ENCODE data around the gene ERBB4. TPM values are rescaled to one million over a fixed set of nuclear protein-coding genes. Genes with fewer than 3 reads are reported as not detected.

Gene ERBB4
- total RNA-seq, 2 donors from 2014 or later, result not detected

DNA sequence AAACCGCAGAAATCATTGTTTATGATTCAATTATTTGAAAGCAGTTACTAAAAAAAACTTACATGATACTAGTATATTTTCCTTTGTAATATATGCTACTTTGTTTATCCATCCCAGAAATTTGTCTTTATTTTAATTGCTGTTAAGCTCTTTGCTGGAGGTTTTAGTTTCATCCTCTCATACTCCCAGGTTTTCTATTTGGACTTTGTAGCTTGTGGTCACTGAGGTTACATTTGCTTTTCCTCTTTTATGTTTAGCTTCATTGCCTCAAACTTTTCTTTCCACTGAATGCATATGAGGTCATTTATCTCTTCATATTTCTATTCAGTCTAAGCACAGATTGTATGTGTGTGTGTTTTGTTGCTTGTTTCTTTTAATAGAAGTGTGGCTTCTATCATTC lies 89.9 kb downstream of the ERBB4 start:
- DNase-seq (ENCODE audit: low spot score) (no peak), ATAC-seq (no peak)
- Mint-ChIP-seq H3K27me3 (no peaks in the 10 kb centered on the region), H3K4me1 (ENCODE audit: low read depth in 2 of 2) (no peaks in the 10 kb centered on the region), H3K4me3 (no peak overlapping the region), H3K27ac (no peak overlapping the region), H3K9me3 (peaks cover 3% of the 10 kb centered on the region), H3K36me3 (no peaks in the 10 kb centered on the region)

DNA sequence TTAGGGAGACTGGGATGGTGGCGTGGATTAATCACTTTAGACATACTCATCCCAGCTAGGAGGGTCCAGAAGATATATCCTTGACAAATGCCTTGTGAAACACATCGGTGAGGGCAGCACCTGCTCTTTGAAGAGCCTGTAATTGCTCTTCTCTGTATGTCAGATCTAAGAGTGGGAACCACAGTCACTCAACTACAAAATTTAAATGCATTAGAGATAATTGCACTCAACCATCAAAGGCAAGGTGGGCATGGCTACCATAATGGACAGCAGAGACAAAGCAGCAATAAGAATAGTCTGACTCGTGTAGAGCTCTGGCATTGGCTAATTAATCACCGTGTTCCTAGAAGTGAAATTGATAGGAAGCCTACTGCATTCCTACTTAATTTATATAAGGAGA lies 96.8 kb downstream of the ERBB4 start:
- no peak overlapping the region for H3K4me3 Mint-ChIP-seq
- peaks cover 5% of the 10 kb centered on the region for H3K9me3 Mint-ChIP-seq
- no peaks in the 10 kb centered on the region for H3K4me1 Mint-ChIP-seq (ENCODE audit: low read depth in 2 of 2)
- DNase-seq (ENCODE audit: low spot score) (no peak), ATAC-seq (no peak)
- H3K27me3 Mint-ChIP-seq, result no peaks in the 10 kb centered on the region
- no peak overlapping the region for H3K27ac Mint-ChIP-seq
- no peaks in the 10 kb centered on the region for H3K36me3 Mint-ChIP-seq

DNA sequence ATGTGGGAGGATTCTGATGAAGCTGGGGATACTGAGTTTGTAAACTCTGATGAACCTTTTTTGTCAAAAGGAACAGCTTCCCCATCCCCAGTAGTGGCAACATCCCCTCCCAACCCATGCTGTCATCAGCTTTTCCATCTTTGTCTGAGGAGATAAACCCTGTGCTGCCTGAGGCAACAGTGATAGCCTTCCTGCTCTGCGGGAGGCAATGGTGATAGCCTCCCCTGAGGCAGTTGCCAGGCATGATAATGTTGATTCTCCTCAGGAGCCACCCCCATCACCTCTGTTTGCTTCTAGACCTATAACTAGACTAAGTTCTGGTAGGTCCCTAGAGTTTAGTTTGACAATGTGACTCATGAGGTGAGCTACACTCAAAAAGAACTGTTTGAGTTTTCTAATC lies 97.5 kb downstream of the ERBB4 start:
- DNase-seq (ENCODE audit: low spot score), result no peak
- H3K36me3 Mint-ChIP-seq, result no peaks in the 10 kb centered on the region
- H3K4me1 Mint-ChIP-seq (ENCODE audit: low read depth in 2 of 2), result no peaks in the 10 kb centered on the region
- no peak for ATAC-seq
- H3K27ac Mint-ChIP-seq, result no peak overlapping the region
- H3K27me3 Mint-ChIP-seq, result no peaks in the 10 kb centered on the region
- no peak overlapping the region for H3K4me3 Mint-ChIP-seq
- peaks cover 5% of the 10 kb centered on the region for H3K9me3 Mint-ChIP-seq

DNA sequence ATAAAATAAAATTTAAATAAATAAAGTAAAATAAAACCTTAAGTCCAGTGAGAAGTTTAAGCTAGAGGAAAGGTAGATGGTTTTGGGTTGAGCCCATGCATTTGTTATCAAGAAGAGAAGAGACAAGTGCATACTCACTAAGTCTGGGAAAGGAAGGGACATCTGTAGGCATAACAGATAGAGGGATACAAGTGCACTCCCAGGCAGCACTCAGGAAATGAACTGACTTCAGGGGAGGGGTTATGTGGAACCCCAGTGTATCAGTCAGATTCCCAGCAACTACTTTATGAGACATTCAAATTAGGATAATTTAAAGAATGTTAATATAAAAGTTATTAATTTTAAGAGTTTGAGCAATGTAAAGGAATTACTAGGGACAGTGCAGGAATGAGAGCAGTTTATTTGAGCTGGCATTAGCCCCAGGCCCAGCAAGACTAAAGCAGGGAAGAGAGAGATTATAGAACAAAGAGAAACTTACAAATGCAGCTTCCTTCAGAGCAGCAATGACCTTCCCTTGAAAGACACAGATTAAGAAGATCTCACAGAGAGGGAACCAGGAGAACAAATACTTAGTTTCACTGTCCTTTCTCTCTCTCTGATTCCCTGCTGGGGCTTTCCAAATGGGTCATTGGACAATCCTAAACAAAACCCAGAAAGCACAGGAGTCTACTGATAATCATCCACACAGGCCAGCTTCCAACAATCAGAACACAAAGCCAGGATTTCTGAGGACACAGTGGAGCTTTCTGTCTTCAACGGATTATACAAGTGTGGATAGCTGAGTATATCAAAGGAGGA lies 109.7 kb downstream of the ERBB4 start:
- H3K9me3 Mint-ChIP-seq, result peaks cover 5% of the 10 kb centered on the region
- H3K4me1 Mint-ChIP-seq (ENCODE audit: low read depth in 2 of 2), result no peaks in the 10 kb centered on the region
- no peak overlapping the region for H3K27ac Mint-ChIP-seq
- H3K36me3 Mint-ChIP-seq, result no peaks in the 10 kb centered on the region
- no peak overlapping the region for H3K4me3 Mint-ChIP-seq
- DNase-seq (ENCODE audit: low spot score) (no peak), ATAC-seq (no peak)
- H3K27me3 Mint-ChIP-seq, result no peaks in the 10 kb centered on the region

DNA sequence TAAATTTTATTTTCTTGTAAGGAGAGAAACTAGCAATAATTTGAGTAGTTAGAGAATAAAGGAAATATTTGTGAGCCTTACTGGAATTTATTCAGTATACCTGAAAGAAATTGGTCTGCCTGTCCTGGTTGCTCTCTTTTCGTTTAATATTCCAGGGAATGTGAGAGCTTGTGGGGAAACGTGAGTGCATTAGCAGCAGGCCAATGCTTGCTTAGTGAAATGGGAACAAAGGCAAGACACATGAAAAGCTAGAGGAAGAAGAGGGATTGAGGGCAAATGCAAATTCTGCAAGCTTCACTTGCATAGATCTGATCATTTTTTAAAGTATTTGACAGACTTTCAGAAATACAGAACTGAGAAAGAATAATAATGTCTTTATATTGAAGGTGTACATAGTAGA lies 111.0 kb downstream of the ERBB4 start:
- ATAC-seq (no peak), DNase-seq (ENCODE audit: low spot score) (no peak)
- Mint-ChIP-seq H3K9me3 (peaks cover 5% of the 10 kb centered on the region), H3K4me3 (no peak overlapping the region), H3K36me3 (no peaks in the 10 kb centered on the region), H3K27ac (no peak overlapping the region), H3K4me1 (ENCODE audit: low read depth in 2 of 2) (no peaks in the 10 kb centered on the region), H3K27me3 (no peaks in the 10 kb centered on the region)

DNA sequence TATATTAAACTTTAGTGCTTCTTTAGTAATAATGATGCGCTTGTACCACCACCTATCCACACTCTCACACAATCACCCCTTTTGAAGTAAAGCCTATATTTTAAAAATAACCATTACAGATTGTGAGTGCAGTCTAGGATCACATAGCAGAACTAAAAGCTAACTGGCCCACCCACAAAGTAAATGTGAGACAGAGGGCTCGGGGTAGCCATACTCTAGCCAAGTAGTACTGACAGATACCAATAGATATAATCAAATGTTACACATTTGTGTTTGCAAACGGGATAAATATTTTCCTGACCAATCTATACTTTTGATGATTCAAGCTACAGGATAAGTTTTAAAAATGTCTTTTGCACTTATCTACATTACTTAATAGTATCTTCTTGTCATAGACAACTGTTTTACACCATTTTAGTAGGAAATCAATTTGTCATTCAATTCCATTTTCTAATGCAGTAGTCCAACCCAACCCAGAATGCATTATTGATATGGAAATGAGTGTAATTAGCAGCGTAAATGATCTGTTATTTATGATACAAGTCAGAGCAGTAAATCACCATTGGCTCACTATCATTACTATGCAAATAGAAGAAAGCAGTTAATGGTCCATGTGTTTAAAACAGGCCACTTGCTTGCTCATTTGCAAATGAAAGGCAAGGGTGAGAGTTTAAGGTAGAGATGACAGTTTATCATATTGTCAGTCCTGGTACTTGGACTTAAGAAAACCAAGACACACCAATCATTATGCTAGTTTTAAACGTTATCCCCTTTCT lies 111.8 kb downstream of the ERBB4 start:
- no peak for ATAC-seq
- Mint-ChIP-seq H3K4me1 (ENCODE audit: low read depth in 2 of 2) (no peaks in the 10 kb centered on the region), H3K27me3 (no peaks in the 10 kb centered on the region), H3K4me3 (no peak overlapping the region), H3K36me3 (no peaks in the 10 kb centered on the region), H3K27ac (no peak overlapping the region), H3K9me3 (peaks cover 5% of the 10 kb centered on the region)
- DNase-seq (ENCODE audit: low spot score), result no peak

DNA sequence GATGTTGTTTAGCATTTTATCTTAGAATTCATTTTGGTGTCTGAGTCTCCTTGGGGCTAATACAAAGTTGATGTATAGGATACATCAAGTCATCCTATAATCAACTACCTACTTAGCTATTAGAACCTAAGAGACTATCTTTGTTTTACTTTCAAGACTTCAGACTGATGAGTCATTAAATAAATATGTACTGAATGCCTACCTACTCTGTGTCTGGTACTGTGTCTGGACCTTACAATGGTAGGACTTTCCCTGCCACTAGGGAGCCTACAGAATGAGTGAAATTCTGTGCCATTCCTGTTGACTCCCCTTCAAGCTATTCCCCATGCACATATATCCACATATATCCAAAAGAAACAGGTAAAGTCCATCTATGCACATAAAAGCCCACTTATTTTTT lies 114.5 kb downstream of the ERBB4 start:
- Mint-ChIP-seq H3K27me3 (no peaks in the 10 kb centered on the region), H3K9me3 (no peaks in the 10 kb centered on the region), H3K4me3 (no peak overlapping the region), H3K36me3 (no peaks in the 10 kb centered on the region), H3K4me1 (ENCODE audit: low read depth in 2 of 2) (no peaks in the 10 kb centered on the region), H3K27ac (no peak overlapping the region)
- no peak for ATAC-seq
- no peak for DNase-seq (ENCODE audit: low spot score)

DNA sequence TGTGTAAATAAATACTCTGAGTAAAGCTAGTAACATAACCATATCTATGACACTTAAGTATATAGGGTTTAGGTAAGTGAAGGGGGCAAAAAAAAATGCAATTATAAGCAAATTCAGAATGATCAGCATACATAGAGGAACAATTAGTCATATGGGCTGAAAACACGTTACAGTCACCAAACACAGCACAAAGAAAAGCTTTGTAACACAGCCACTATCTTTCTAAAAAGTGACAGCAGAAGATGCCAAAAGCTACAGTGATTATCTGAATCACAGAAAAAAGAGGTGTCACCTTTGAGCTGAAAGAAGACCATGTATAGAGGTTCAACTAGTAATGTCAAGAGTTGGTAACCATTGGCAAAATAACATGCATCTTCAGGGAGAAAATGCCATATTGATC lies 115.5 kb downstream of the ERBB4 start:
- no peak for ATAC-seq
- Mint-ChIP-seq H3K4me3 (no peak overlapping the region), H3K36me3 (no peaks in the 10 kb centered on the region)

DNA sequence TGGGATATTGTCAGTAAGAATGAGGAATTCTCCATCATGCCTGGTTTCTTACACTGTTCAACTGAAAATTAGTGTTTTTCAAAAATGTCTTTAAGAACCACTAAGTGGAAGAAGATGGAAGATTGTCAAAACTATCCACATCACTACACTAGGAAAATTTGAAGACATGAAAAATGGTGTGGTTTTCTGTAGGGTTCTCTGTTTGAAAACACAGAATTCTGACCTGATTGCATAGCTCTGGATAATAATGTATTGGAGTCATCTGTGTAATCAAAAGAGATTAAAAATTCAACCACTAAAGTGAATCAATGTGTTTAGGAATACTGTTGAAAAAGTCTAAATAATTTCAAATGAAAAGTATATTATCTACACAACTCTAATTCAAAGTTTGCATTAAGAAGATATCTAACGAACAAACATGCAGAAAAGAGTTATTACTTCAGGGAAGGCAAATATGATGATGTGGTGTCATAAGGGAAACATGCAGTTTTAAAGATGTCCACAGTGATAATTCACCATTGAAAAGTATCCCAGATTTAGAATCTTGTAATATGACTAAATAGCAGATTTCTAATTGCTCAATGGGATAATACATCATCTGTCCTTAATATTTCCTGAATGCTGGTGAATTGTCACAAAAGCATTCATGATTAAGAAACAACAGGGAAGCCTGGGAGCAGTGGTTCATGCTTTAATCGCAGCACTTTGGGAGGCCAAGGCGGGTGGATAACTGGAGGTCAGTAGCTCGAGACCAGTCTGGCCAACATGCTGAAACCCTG lies 116.9 kb downstream of the ERBB4 start:
- no peak overlapping the region for H3K27ac Mint-ChIP-seq
- ATAC-seq (no peak), DNase-seq (ENCODE audit: low spot score) (no peak)
- H3K36me3 Mint-ChIP-seq, result no peaks in the 10 kb centered on the region
- no peaks in the 10 kb centered on the region for H3K27me3 Mint-ChIP-seq
- H3K4me3 Mint-ChIP-seq, result no peak overlapping the region
- no peaks in the 10 kb centered on the region for H3K9me3 Mint-ChIP-seq
- no peaks in the 10 kb centered on the region for H3K4me1 Mint-ChIP-seq (ENCODE audit: low read depth in 2 of 2)

More for the DNA sequence above, 115.5 kb downstream of the ERBB4 start:
- DNase-seq (ENCODE audit: low spot score), result no peak
- H3K9me3 Mint-ChIP-seq, result no peaks in the 10 kb centered on the region
- H3K27me3 Mint-ChIP-seq, result no peaks in the 10 kb centered on the region
- H3K4me1 Mint-ChIP-seq (ENCODE audit: low read depth in 2 of 2), result no peaks in the 10 kb centered on the region
- H3K27ac Mint-ChIP-seq, result no peak overlapping the region

DNA sequence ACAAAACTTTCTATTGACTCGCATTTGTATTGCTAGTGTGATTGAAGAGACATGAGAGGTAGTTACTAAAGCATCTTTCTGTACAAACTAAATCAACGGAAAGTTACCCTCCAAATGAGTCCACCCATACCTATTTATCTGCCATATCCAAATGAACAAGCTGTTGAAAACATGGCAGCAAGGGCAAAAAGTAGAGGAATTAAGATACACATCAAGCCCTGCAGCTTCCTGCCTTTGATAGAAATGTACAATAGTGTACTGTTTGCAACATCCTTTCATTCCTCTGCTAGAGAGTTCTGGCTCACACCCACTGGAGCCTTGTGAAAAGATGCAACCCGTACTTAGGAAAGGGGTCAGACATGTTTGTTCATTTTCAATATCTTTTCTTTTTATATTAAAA lies 122.5 kb downstream of the ERBB4 start:
- H3K4me1 Mint-ChIP-seq (ENCODE audit: low read depth in 2 of 2), result no peaks in the 10 kb centered on the region
- DNase-seq (ENCODE audit: low spot score), result no peak
- no peaks in the 10 kb centered on the region for H3K36me3 Mint-ChIP-seq
- H3K9me3 Mint-ChIP-seq, result no peaks in the 10 kb centered on the region
- H3K4me3 Mint-ChIP-seq, result no peak overlapping the region
- H3K27ac Mint-ChIP-seq, result no peak overlapping the region
- H3K27me3 Mint-ChIP-seq, result no peaks in the 10 kb centered on the region
- ATAC-seq, result no peak

DNA sequence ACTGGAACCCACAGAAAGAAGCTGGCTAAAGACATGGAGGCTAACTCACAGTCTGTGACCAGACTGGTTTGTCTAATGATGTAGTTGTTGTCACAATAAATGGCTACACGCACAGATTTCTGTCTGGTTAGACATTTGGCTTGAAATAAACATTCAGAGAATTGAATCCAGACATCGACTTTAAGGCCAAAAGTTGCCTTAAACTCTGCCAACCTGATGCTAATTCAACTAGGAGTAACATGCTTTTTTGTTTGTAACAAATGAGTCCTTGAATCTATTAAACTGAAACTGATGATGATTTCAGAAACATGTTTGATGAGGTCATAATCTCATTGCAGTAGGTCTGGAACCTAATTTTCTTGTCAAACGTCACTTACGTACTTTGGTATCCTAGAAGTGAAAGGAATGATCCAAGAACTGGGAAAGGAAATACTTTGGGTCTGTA lies 123.8 kb downstream of the ERBB4 start:
- Mint-ChIP-seq H3K4me3 (no peak overlapping the region), H3K27me3 (no peaks in the 10 kb centered on the region), H3K27ac (no peak overlapping the region), H3K4me1 (ENCODE audit: low read depth in 2 of 2) (no peaks in the 10 kb centered on the region), H3K9me3 (no peaks in the 10 kb centered on the region), H3K36me3 (no peaks in the 10 kb centered on the region)
- DNase-seq (ENCODE audit: low spot score), result no peak
- ATAC-seq, result no peak

DNA sequence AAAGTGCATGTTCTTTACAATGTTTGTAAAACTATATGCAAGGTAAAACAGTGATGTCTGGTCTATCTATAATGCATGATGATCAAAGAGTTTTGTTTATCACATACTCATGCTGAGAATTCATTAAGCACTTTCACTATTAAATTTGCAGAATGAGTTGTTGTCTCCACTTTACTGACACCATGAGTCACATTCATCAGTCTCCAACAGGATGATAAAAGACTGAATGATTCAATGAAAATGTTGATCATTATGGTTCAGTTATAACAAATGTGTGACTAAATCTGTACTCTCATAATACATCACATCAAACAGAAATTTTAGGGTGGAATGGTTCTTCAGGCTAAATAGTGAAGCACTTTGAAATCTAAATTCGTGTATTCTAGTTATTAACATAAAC lies 129.0 kb downstream of the ERBB4 start:
- Mint-ChIP-seq H3K27me3 (no peaks in the 10 kb centered on the region), H3K4me1 (ENCODE audit: low read depth in 2 of 2) (no peaks in the 10 kb centered on the region), H3K27ac (no peak overlapping the region), H3K36me3 (no peaks in the 10 kb centered on the region), H3K9me3 (peaks cover 6% of the 10 kb centered on the region), H3K4me3 (no peak overlapping the region)
- DNase-seq (ENCODE audit: low spot score) (no peak), ATAC-seq (no peak)

DNA sequence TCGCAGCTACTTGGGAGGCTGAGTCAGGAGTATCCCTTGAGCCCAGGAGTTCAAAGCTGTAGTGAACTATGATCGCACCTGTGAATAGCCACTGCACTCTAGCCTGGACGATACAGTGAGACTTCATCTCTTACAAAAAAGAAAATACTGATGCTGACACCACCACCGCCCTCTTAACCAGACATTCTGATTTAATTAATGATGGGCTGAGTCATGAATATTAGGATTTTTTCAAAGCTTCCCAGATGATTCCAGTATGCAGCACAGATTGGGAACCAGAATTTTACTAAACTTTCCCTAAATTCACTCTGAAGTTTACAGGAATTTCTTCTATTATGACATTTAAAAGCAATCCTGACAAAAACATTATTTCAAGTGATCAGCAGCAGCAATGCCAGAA lies 130.1 kb downstream of the ERBB4 start:
- Mint-ChIP-seq H3K4me1 (ENCODE audit: low read depth in 2 of 2) (no peaks in the 10 kb centered on the region), H3K4me3 (no peak overlapping the region), H3K9me3 (peaks cover 6% of the 10 kb centered on the region), H3K36me3 (no peaks in the 10 kb centered on the region), H3K27ac (no peak overlapping the region), H3K27me3 (no peaks in the 10 kb centered on the region)
- ATAC-seq (no peak), DNase-seq (ENCODE audit: low spot score) (no peak)

DNA sequence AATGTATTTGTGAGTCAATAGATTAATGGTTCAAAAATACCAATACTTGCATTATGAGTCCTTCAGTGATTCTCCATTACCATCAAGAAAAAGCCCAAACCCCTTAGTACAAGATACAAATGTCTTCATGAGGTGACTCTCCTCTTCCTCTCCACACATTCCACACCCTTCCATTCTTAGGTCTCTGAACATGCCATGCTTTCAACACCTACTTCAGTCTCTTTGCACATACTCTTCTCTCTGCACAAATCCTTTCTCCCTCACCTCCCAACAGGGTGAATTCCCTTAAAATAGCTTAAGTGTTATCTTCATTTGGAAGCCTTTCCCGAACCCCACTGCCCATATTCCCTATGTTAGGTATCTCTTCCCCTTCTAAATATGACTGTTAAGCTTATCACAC lies 131.9 kb downstream of the ERBB4 start:
- DNase-seq (ENCODE audit: low spot score) (no peak), ATAC-seq (no peak)
- no peaks in the 10 kb centered on the region for H3K36me3 Mint-ChIP-seq
- H3K4me1 Mint-ChIP-seq (ENCODE audit: low read depth in 2 of 2), result no peaks in the 10 kb centered on the region
- no peak overlapping the region for H3K4me3 Mint-ChIP-seq
- H3K27me3 Mint-ChIP-seq, result no peaks in the 10 kb centered on the region
- no peak overlapping the region for H3K27ac Mint-ChIP-seq
- peaks cover 6% of the 10 kb centered on the region for H3K9me3 Mint-ChIP-seq
